ENCODE results near the gene REC8. TPM values are rescaled to one million over a fixed set of nuclear protein-coding genes. Genes with fewer than 3 reads are reported as not detected.
A peak's percentile ranks its signal among the peaks of the same experiment; 100 is the strongest.
"Not testable (repeated sequence)": the region's sequence is repeated elsewhere in the genome, so short reads cannot be mapped to it uniquely, and the experiment has no call there.

REC8 gene
- polyA plus RNA-seq, 5 donors, result 36.6 to 67.1 (median 48.2) TPM

GRCh38 chr14:24202538-24202937, 30.7 kb downstream of the REC8 start:
- not testable (repeated sequence) for DNase-seq

DNA sequence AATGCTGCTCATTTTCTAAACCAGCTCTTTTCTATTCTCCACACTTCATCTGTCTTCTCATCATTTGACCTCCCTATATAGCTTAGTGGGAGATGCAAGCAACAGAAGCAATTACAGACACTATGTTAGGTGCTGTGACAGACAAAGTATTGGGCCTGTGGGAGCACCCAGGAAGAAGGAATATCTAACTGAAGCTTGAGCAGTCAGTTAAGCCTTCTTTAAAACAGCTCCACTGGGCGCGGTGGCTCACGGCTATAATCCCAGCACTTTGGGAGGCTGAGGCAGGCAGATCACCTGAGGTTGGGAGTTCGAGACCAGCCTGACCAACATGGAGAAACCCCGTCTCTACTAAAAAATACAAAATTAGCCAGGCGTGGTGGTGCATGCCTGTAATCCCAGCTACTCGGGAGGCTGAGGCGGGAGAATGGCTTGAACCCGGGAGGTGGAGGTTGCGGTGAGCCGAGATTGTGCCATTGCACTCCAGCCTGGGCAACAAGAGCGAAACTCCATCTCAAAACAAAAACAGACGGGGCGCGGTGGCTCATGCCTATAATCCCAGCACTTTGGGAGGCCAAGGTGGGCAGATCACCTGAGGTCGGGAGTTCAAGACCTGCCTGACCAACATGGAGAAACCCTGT, 31.5 kb downstream of the REC8 start:
- not testable (repeated sequence) for DNase-seq

DNA sequence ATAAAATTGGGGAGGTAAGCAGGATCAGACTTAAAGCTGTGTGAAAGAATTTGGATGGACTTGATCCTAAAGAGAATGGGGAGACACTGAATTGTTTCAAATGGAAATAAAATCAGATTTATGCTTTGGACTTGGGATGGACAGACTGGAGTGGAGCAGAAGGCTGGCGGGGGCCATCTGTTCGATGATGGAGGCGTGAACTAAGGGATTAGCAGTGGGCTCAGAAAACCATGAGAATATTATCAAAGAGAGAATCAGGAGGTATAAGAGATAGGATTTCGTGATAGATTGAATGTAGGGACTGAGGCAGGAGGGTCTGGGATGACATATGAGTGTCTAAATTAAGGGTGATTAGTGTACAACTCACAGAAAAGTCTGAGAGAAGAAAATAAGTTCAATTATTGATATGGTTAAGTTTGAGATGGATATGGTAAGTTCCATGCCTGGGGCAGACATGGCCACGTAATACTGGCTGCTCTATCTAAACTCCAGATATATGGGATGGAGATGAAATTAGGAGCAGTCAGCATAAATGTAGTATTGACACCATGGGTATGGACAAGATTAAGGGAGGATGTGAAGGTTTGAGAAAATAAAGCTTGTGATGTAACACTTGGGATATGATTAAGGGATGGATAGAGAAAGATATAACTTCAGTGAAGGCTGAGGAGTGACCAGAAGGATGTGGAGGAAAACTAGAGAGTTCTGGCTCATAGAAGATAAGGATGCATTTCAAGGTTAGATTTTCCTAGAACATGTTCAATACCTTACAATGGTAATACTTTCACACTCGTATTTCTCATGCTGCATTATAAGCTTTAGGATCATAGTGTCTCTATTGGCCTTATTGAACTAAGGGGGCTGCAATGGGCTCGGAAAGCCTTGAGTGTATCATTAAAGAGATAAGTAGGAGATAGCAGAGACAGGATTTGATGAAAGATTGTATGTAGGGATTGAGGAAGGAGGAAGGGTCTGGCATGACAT, 32.6 kb downstream of the REC8 start:
- DNase-seq, result no peak

- DNase-seq, result no peak
These were observed 34.6 kb downstream of the REC8 start for GRCh38 chr14:24206260-24207103.

GRCh38 chr14:24207104-24207551, 35.2 kb downstream of the REC8 start:
- no peak for DNase-seq

- DNase-seq, result no peak
These were observed 35.7 kb downstream of the REC8 start for GRCh38 chr14:24207625-24208024.

DNA sequence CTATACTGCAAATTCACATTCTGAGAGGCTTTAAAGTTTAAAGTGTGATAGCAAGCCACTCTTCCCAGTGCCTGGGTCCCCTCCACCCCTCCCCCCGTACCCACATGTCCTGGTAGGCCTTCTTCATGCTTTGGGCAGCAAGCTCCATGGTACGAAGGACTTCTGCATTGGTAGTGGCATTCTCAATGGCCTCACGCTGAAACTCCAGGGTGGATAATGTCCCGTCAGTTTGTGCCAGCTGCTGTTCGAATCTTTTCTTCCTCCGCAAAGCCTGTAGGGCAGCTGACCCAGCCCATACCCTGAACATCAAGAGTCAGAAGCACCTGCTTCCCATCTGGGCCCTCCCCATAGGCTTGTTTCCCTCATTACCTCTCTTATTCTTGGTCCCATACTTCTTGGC, 39.4 kb downstream of the REC8 start:
- DNase-seq, result no peak

GRCh38 chr14:24212924-24213865, 41.3 kb downstream of the REC8 start, which contains the start of gene CHMP4A:
Gene CHMP4A (minus strand): TSS chr14:24213488. CDS start chr14:24213439, 49 bp downstream.
- DNase-seq, result peak; percentile 95 to 96

DNA sequence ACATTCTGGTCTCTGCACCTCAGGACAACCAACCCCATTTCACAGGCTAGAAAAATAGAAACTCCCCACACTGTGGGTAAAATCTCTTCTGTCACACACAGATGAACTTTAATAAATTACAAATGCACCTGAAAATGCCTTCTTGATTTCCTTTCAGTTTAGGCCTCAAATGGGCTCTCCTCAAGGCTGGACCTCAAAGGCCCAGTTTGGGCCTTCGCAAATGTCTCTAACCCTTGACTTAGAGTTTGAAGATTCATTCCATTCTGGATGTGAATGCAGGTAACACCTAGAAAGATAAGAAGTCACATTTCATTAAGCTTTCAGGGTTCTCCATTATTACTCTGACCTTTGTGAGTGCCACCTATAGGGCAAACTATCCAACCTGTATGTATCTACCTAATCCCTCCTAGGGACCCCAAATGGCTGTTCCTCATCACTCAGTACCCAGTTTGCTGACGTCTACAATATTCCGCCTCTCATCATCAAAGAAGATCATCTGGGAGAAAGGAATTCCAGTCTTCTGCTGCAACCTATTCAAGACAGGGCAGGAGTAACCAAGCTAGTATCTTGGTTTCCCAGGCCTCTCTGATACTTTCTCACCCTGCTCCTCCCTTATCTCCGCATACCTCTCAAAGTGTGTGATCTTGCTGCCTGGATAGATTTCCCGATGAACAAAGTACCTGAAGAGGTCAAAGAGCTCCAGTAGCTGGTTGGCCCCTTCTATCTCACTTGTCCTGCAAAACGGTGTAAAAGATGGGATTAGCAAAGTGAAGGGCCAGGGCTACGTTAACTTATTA, 42.2 kb downstream of the REC8 start:
- no peak for DNase-seq

DNA sequence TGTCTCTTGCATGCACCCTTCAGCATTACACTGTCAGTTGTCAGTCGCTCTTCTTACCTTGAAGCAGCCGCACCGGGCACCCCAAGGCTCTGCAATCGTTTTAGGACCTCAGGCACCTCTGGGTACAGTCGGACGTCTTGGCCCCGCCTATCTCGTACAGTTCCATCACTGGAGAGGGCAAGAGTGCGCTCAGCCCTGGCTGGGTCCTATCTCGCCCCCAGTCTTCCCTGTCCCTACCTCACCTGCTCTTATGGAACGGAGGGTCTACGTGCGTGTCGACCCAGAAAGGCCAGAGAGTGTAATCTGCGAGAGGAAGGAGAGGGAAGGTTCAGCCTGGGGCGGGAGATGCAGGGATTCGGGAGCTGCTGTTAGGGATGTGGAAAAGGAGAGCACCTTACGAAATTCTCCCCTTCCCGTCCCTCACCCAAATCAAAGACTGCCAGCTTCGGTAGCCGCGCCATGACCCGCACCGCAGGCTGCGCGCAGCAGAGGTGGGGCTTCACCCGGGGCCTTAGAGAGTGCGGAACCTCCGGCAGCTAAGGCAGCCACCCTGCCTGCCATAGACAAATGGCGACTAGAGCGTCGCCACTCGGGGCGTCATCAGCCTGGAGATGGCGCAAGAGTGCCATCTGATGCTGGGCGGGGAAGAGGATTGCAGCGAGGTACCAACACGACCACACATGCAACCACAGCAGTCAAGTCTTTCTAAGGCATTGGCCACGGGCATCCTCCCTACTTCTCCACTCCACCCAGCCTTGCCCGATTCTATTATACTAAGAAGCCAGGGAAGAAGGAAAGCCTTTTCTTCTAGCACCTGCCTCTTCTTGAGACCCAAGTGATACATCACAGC, 43.8 kb downstream of the REC8 start, which contains the start of gene MDP1:
Gene MDP1, minus strand, starts transcription at position 572 of the 850 bp plus-strand sequence. Its CDS starts 111 bp downstream, at position 461.
- DNase-seq, result peak; percentile 86 to 88

DNA sequence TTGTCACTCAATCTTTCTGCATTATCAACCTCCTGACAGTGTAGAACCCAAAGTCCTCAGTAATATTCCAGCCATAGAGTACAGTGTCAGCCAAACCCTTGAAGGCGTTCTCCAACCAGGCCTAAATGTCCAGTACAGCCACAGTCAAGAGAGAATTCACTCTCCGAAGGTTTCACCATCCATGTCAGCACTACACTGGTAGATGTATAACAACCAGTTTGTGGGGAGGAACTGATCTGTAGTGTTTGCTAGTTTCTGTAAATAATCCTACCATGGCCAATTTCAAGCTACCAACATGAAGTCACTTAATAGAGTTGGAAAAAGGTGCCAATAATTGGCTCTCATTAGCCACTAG, 44.4 kb downstream of the REC8 start:
- no peak for DNase-seq

DNA sequence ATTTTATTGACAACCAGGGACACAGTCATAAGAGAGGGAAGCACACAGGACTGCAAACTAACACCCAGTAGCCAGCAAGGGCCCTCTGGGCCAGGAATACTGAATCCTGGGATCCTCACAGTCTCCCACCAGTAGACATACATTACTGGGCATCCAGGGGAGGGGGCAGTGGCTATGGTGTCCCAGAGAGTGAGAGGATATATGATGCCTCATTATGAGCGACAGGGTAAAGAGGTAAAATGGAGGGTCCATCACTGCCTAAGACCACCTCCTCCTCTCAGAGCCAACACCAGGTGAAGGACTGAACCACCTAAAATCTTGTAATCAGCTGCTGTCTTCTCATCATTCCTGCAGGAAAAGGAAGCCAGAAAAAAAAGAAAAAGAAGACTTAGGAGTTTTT, 45.0 kb downstream of the REC8 start:
- not testable (repeated sequence) for DNase-seq

DNA sequence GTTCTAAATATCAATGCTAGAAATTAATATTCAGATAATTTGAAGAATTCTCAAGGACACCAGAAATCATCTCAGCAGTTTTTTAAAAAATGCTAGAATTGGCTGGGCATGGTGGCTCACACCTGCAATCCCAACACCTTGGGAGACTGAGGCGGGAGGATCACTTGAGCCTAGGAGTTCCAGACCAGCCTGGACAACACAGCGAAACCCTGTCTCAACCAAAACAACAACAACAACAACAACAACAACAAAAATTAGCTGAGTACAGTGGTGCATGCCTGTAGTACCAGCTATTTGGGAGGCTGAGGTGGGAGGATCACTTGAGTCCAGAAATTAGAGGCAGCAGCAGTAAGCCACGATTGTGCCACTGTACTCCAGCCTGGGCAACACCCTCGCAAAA, 47.2 kb downstream of the REC8 start:
- no peak for DNase-seq

GRCh38 chr14:24219521-24219920, 47.6 kb downstream of the REC8 start:
- no peak for DNase-seq

DNA sequence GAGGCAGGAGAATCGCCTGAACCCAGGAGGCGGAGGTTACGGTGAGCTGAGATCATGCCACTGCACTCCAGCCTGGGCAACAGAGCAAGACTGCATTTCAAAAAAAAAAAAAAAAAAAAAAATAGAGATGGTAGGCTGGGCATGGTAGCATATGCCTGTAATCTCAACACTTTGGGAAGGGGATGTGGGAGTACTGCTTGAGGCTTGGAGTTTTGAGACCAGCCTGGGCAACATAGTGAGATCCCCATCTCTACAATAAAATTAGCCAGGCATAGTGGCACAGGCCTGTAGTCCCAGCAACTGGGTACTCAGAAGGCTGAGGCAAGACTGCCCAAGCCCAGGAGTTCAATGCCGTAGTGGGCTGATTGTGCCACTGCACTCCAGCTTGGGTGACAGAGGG, 51.1 kb downstream of the REC8 start:
- not testable (repeated sequence) for DNase-seq

- no peak for DNase-seq
These were observed 52.8 kb downstream of the REC8 start for GRCh38 chr14:24224618-24225071.

DNA sequence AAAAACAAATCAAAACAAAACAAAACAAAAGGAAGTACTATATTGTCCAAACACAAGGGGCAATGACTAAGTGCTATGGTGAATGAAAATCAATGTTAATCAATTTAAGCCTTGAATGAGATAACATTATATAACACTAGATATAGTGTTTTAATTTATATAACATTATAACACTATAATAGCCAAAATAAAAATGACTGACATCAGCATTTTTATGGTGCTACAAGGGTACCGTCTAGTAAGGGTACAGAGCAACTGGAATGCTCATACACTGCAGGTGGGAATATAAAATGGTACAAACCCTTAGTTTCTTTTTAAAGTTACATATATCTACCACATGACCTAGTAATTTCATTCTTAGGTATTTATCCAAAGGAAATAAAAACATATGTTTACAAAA, 54.6 kb downstream of the REC8 start:
- no peak for DNase-seq

- DNase-seq, result no peak
These were observed 57.0 kb downstream of the REC8 start for GRCh38 chr14:24228902-24229301.
